Fibroblast of the aortic adventitia (primary cell): Measurements from ENCODE around the gene TBP. TPM values are rescaled to one million over a fixed set of nuclear protein-coding genes. Genes with fewer than 3 reads are reported as not detected.
A peak's percentile ranks its signal among the peaks of the same experiment; 100 is the strongest.

Source experiments
- DNase-seq: peaks from one replicate; pipeline ENCODE4 v3.0.0-alpha.2; 2010; ENCODE audit warnings: low read depth
- H3K4me3 ChIP-seq: 2 replicates; pipeline ENCODE4 v1.5.1; 2011; ENCODE audit warnings: low read depth, mild to moderate bottlenecking, control low read depth, low read length, moderate library complexity
- CTCF ChIP-seq: IDR thresholded peaks from 2 replicates; pipeline ENCODE4 v1.5.1; 2011; ENCODE audit warnings: mild to moderate bottlenecking, low read length, control low read depth, inconsistent platforms; ENCODE audit not compliant: insufficient read depth
- total RNA-seq: library from RNA; depleted of rRNA; stranded (reverse); fragments of >200 nt; gene quantifications from 2 replicates; pipeline ENCODE4 v1.2.3, GENCODE V29; 2012; ENCODE audit warnings: low replicate concordance

The TBP gene
- total RNA-seq, 1 donor, result 16.8 TPM

GRCh38 chr6:170583756-170584180 is 29.6 kb downstream of the TBP start:
- peak overlapping the region; percentile 73 for H3K4me3 ChIP-seq
- no peak for TF ChIP-seq CTCF
- DNase-seq, result peak; percentile 6

GRCh38 chr6:170584181-170584953 is 30.2 kb downstream of the TBP start, which contains the start of gene PDCD2:
TSS of gene PDCD2 (minus strand) at chr6:170584637. CDS start at chr6:170584581, 56 bp downstream.
- peak within 1 kb of the TSS; percentile 73 for H3K4me3 ChIP-seq
- no peak for TF ChIP-seq CTCF
- peak; percentile 85 for DNase-seq

- TF ChIP-seq CTCF, result no peak
- no peak for DNase-seq
Measured at GRCh38 chr6:170584954-170585498, 30.9 kb downstream of the TBP start.

GRCh38 chr6:170590725-170591124 is 36.6 kb downstream of the TBP start:
- no peak for DNase-seq
- no peak for TF ChIP-seq CTCF
- H3K4me3 ChIP-seq, result no peak overlapping the region

More at GRCh38 chr6:170584954-170585498, 30.9 kb downstream of the TBP start:
- peak overlapping the region; percentile 73 for H3K4me3 ChIP-seq

- H3K4me3 ChIP-seq, result no peak overlapping the region
- no peak for TF ChIP-seq CTCF
- no peak for DNase-seq
Measured at GRCh38 chr6:170596426-170596825, 42.3 kb downstream of the TBP start.

- no peak for TF ChIP-seq CTCF
- DNase-seq, result no peak
- H3K4me3 ChIP-seq, result no peak overlapping the region
Measured at GRCh38 chr6:170597278-170597677, 43.1 kb downstream of the TBP start.
